GM19463 (cell line): ENCODE data around the gene NLRP14.

ENCODE experiments used
- ATAC-seq: cut with Tn5 transposase; IDR thresholded peaks from one replicate; pipeline ENCODE4 v1.9.1; 2021; ENCODE audit warnings: mild to moderate bottlenecking, moderate library complexity; ENCODE audit not compliant: unreplicated experiment

NLRP14 gene, protein sequence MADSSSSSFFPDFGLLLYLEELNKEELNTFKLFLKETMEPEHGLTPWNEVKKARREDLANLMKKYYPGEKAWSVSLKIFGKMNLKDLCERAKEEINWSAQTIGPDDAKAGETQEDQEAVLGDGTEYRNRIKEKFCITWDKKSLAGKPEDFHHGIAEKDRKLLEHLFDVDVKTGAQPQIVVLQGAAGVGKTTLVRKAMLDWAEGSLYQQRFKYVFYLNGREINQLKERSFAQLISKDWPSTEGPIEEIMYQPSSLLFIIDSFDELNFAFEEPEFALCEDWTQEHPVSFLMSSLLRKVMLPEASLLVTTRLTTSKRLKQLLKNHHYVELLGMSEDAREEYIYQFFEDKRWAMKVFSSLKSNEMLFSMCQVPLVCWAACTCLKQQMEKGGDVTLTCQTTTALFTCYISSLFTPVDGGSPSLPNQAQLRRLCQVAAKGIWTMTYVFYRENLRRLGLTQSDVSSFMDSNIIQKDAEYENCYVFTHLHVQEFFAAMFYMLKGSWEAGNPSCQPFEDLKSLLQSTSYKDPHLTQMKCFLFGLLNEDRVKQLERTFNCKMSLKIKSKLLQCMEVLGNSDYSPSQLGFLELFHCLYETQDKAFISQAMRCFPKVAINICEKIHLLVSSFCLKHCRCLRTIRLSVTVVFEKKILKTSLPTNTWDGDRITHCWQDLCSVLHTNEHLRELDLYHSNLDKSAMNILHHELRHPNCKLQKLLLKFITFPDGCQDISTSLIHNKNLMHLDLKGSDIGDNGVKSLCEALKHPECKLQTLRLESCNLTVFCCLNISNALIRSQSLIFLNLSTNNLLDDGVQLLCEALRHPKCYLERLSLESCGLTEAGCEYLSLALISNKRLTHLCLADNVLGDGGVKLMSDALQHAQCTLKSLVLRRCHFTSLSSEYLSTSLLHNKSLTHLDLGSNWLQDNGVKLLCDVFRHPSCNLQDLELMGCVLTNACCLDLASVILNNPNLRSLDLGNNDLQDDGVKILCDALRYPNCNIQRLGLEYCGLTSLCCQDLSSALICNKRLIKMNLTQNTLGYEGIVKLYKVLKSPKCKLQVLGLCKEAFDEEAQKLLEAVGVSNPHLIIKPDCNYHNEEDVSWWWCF

DNA sequence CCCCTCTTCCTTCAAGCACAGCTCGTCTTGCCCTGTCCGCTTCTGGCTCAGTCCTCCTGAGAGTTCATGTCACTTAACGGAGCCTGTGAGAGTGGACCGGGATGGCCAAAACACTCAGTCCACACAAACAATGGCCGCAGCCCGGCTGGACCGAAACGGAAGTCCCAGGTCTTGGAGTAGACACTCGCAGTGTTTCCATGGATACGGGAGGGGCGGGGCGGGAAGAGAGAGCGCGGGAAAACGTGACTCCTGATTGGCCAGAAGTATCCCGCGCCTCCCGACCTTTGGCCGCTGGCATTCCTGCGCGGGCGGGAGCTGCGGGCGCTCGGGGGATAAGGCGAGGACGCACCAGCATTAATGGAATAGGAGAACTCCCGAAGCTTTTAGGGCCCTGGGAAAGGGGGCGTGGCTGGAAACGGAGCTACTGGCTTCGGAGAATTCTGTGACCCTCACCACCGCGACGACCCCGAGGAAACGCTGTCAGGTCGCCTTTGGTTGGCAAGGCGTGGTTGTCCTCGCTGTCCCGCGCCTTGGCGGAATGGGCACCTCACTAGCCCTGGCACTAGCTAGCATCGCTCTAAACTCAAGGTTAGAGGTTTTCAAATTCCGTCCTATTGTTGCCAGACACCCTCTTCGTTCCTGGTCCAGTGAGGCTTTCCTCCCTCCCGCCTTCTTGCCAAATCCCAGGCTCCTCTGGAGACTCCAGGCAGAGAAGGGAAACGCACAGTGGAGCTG lies at the start of gene NLRP14, which contains the start of gene ZNF214:
TSS of gene NLRP14 (plus strand) at position 297 of the 735 bp plus-strand sequence. CDS start 18,108 bp downstream, outside the sequence.
TSS of gene ZNF214 (minus strand) at position 164 of the 735 bp plus-strand sequence. CDS start 17,511 bp downstream, outside the sequence.
- ATAC-seq = peak; percentile 72

DNA sequence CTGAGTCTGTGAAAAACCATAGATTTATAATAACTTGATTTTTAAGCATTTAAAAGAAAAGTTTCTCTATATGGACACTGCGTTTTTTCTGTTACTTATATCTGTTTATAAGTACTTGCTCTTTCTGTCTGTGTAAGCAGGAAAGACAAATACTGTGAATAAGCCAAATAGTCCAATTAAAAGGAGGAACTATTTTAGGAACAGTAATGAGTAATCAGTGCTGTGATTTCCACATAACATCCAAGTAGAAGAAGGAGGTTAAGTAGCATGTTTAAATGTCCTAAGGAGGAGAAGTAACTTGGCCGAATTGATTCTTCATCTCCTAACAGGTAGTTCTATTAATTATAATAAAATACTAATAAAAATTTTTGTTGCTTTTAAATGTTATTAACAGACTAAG lies 40.9 kb upstream of the NLRP14 start:
- ATAC-seq = no peak

DNA sequence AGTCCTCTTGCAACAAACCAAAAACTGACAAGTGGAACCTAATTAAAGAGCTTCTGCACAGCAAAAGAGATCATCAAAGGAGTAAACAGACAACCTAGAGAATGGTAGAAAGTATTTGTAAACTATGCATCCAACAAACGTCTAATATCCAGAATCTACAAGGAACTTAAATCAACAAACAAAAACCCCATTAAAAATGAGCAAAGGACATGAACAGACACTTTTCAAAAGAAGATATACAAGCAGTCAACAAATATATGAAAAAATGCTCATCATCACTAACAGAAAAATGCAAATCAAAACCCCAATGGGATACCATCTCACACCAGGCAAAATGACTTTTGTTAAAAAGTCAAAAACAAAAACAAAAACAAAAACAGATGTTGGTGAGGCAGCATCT lies 33.8 kb upstream of the NLRP14 start:
- ATAC-seq = no peak

GRCh38 chr11:6988506-6988905 lies 31.8 kb upstream of the NLRP14 start:
- ATAC-seq = no peak

GRCh38 chr11:6991227-6991626 lies 29.1 kb upstream of the NLRP14 start:
- no peak for ATAC-seq

DNA sequence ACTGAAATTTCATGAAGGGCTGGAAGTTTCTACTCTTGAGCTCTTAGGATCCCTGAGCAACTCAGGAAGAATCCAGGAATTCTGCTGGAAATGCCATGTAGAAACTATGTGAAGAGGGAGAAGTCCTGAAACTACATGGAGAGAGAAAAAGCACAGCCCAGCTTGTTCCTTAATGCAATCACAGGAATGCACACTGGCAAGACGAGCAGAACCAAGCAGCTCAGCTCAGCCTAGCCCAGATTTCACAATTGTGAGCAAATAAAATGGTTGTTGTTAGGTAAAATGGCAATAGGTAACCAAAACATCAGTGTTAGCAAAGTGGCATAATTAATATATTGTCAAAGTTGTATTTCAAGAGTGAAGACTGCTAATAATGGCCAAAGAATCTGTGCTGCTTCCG lies 28.3 kb upstream of the NLRP14 start:
- ATAC-seq = no peak

GRCh38 chr11:6992457-6993417 lies 27.5 kb upstream of the NLRP14 start:
- ATAC-seq = no peak

DNA sequence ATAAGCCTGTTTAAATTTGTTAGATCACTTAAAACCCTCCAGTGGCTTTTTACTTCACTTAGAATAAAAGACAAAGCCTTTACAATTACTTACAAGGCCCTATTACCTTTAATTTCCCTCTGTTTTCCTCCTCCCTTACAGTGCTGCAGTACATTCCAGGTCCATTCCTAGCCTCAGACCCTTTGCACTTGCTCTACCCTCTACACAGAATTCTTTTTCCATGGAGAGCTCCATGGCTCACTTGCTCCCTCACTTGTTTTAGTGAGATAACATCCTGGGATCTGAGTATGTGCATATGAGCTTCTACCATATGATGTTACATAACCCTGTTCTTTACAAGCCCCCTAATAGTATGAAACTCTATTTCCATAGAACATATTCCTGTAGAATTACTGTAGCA lies 24.6 kb upstream of the NLRP14 start:
- ATAC-seq = no peak

- ATAC-seq = peak; percentile 68
Observed at GRCh38 chr11:7004482-7004881, 15.8 kb upstream of the NLRP14 start.

- ATAC-seq = no peak
Observed at GRCh38 chr11:7014118-7014517, 6.2 kb upstream of the NLRP14 start.

DNA sequence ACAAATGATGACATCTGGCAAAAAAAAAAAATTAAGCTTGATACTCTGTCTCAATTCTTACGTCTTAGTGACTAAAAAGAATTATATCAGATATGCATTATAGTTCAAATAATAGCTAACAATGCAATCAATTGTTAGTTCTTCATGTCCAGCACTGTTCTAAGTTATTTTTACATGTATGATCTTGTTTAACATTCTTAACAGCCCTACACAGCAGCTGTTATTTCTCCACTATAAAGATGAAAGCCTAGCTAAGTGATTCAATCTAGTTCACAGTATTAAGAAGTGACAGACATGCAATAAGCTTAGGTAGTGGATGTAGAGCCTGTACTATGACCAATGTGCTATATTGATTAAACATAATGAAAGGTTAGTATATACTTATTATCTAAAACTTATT lies 4.3 kb upstream of the NLRP14 start:
- ATAC-seq = no peak

GRCh38 chr11:7019500-7020182 lies 638 bp upstream of the NLRP14 start:
- ATAC-seq = peak; percentile 30

DNA sequence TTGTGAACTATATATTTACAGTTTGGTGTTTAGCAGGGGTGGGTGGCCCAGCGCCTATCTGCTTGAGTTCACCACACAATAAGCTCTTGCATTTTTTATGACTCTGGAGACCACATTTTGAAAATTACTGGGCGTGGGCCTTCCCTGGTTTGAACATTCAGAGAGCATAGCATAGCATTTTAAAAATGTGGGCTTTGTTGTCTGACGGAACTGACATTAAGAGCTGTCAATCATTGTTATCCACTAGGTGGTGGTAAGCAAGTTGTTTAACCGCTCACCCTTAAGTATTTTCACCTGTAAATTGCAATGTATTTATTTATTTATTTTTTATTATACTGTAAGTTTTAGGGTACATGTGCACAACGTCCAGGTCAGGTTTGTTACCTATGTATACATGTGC lies 1.0 kb downstream of the NLRP14 start:
- no peak for ATAC-seq

DNA sequence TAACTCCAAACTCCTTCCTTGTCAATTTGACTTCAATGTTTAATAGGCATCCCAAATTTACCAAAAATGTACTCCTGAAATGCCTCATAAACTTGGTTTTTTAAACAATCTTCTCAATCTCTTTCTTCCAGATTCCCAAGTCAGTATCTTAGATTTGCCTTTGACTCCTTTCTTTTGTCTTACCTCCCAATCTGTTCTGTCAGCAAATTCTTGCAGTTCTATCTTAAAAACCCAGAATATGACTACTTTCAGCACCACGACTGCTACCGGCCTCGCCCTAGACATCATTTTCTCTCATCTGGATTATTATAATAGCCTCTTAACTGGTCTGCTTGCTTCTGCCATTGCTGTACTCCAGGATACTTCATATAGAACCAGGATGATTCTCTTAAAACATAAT lies 7.9 kb downstream of the NLRP14 start:
- ATAC-seq = no peak

DNA sequence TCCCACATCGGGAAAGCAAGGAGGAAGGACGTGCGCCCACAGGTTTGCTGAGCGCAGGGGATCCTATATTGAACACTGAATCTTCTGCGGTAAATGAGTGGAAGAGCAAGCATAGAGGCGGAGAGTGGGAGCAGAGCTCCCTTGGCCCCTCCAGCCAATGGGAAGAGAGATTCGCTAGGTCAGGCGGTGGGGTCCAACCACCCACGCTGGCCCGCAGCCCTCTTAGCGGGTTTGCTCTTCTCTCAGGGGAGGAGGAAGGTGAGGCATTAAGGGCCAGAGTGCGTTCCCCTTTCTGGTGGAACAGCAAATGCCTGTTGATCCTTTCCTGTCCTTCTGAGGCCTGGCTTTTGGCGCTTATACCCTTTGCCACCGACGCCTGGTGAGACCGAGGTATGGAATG lies 10.6 kb downstream of the NLRP14 start:
- no peak for ATAC-seq

DNA sequence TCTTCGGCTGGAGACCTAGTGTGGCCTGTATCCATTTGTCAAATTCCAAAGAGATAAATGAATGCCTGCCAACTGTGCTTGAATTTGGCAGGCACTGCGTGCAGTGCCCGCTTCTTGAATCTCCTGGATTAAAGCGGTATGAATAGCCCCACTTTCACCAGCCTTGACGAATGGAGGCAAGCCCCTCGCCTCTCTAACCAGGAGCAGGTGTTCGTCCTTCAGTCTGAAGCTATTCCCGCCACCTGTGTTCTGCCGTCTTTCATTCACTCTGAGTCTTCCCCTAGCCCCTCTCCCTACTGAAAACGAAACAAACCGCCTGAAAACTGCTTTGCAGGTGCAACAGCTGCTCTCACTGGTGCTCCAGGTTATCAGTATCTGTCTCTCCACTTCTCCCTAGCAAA lies 11.2 kb downstream of the NLRP14 start:
- no peak for ATAC-seq

DNA sequence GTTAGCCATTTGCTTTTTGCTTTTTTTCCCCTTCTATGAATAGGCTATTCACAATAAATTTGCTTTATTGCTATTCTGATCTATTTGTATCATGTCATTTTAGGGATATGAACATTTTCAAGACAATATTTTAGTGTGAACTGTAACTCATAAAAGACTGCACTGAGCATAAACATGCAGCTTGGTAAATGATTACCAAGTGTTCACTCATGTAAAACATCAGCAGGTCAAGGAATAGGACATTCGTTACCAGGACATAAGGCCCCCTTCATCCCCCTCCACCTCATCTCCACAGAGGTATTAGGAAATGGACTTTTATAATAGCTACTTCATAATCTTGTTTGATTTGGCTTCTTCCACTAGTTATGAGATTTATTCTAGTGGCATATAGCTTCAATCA lies 12.4 kb downstream of the NLRP14 start:
- ATAC-seq = no peak

DNA sequence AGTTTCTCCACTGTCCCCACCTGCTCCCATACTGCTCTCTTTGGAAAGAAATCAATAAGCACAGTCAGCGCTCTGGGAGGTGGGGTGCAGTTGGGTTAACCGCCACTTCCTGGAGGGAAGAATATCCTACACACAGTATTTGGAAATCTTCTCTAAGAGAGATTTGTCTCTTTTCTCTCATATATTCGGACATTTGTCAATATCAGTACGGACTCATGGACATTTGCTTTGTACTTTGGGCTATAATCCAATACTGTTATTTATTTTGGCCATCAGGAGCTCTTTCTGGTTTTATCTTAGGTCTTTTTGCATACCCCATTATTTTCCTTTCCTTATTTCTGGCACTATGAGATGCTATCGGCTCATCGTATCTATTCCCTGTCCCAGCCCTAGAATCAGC lies 13.7 kb downstream of the NLRP14 start:
- no peak for ATAC-seq
